Measurements from ENCODE around the gene MIA3.

DNA sequence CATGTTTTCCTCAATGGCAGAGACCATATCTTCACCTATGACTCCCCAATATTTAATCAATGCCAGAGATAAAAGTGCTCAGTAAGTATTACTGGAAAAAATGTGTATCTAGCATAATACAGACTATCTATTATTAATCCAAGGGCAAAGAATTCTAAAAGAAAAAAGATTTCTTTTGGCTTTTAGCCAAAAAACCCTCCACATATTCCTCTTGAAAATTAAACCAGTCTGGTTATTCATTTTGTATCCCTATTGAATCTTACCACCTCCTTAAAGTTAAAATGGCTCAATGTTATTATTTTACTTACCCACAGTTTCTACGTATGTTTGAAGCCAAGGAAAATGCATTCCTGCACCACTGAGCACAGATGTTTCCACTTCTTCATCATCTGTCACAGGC, 29.8 kb upstream of the MIA3 start:
- TF ChIP-seq, protein P1, sequence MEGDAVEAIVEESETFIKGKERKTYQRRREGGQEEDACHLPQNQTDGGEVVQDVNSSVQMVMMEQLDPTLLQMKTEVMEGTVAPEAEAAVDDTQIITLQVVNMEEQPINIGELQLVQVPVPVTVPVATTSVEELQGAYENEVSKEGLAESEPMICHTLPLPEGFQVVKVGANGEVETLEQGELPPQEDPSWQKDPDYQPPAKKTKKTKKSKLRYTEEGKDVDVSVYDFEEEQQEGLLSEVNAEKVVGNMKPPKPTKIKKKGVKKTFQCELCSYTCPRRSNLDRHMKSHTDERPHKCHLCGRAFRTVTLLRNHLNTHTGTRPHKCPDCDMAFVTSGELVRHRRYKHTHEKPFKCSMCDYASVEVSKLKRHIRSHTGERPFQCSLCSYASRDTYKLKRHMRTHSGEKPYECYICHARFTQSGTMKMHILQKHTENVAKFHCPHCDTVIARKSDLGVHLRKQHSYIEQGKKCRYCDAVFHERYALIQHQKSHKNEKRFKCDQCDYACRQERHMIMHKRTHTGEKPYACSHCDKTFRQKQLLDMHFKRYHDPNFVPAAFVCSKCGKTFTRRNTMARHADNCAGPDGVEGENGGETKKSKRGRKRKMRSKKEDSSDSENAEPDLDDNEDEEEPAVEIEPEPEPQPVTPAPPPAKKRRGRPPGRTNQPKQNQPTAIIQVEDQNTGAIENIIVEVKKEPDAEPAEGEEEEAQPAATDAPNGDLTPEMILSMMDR (conservative IDR thresholded peaks at IDR 0.05 in 1 of 2, IDR thresholded peaks at IDR 0.05 in 1 of 2; ENCODE audit: low read depth in 1 of 2, low read length in 2 of 2): no peak
- TF ChIP-seq EZH2 (IDR thresholded peaks at IDR 0.05; ENCODE audit: low read length, missing control alignments): no peak

Data from fibroblast of lung (primary cell).